HG03571 (cell line): ENCODE measurements around the gene LRRC1.

Experiments
- ATAC-seq: cut with Tn5 transposase; IDR thresholded peaks from one replicate; pipeline ENCODE4 v1.9.1; 2021; ENCODE audit not compliant: unreplicated experiment

The LRRC1 gene

GRCh38 chr6:53947780-53948179 lies 153.0 kb downstream of the LRRC1 start:
- ATAC-seq, result no peak

GRCh38 chr6:53951383-53951782 lies 156.6 kb downstream of the LRRC1 start:
- ATAC-seq, result no peak

GRCh38 chr6:53956068-53956711 lies 161.4 kb downstream of the LRRC1 start:
- ATAC-seq, result peak; percentile 66

- no peak for ATAC-seq
Observed at GRCh38 chr6:53956804-53957203, 162.0 kb downstream of the LRRC1 start.

GRCh38 chr6:53959717-53960116 lies 164.9 kb downstream of the LRRC1 start:
- ATAC-seq, result no peak

- no peak for ATAC-seq
Observed at GRCh38 chr6:53960311-53960710, 165.5 kb downstream of the LRRC1 start.

GRCh38 chr6:53961679-53962370 lies 167.0 kb downstream of the LRRC1 start:
- ATAC-seq, result no peak

- ATAC-seq, result no peak
Observed at GRCh38 chr6:53962646-53963045, 167.8 kb downstream of the LRRC1 start.

- no peak for ATAC-seq
Observed at GRCh38 chr6:53967415-53967814, 172.6 kb downstream of the LRRC1 start.
